Fibroblast of lung (primary cell): Measurements from ENCODE around the gene CTSK. TPM values are rescaled to one million over a fixed set of nuclear protein-coding genes. Genes with fewer than 3 reads are reported as not detected.
A peak's percentile ranks its signal among the peaks of the same experiment; 100 is the strongest.

ENCODE experiments used
- DNase-seq, 2 donors: peaks; one replicate each; pipeline versions ENCODE4 v3.0.0 to v3.0.0-alpha.2; 2010; ENCODE audit warnings: low read depth in 2 of 2
- H2AFZ ChIP-seq: 2 replicates; pipeline ENCODE4 v1.5.1; 2012; ENCODE audit warnings: low read length, control low read depth, inconsistent platforms
- H3K27ac ChIP-seq: 2 replicates; pipeline ENCODE4 v1.5.1; 2011; ENCODE audit warnings: low read length, control low read depth; ENCODE audit not compliant: insufficient read depth
- H3K27me3 ChIP-seq: 2 replicates; pipeline ENCODE4 v1.5.1; 2011; ENCODE audit warnings: mild to moderate bottlenecking, low read length; ENCODE audit not compliant: control insufficient read depth, insufficient read depth
- H3K36me3 ChIP-seq: 2 replicates; pipeline ENCODE4 v1.5.1; 2011; ENCODE audit warnings: low read length; ENCODE audit not compliant: control insufficient read depth, insufficient read depth
- H3K4me1 ChIP-seq: 2 replicates; pipeline ENCODE4 v1.5.1; 2011; ENCODE audit warnings: low read length; ENCODE audit not compliant: control insufficient read depth, insufficient read depth; ENCODE audit errors: extremely low read depth
- H3K4me2 ChIP-seq: 2 replicates; pipeline ENCODE4 v1.5.1; 2011; ENCODE audit warnings: low read length, control low read depth; ENCODE audit not compliant: insufficient read depth; ENCODE audit errors: extremely low read depth
- H3K4me3 ChIP-seq, 4 experiments: fragments of 200-600 bp in 1 of 4; sonication (generic) in 1 of 4; replicated peaks in 1 of 4; 2 replicates each; pipeline ENCODE4 v1.5.1; 2011 to 2016; ENCODE audit warnings: low read length in 4 of 4, low read depth in 3 of 4, mild to moderate bottlenecking in 3 of 4, control low read depth in 2 of 4, inconsistent platforms in 1 of 4, mixed read lengths in 1 of 4; ENCODE audit not compliant: insufficient read depth in 1 of 4; ENCODE audit errors: control extremely low read depth in 1 of 4
- H3K79me2 ChIP-seq: 2 replicates; pipeline ENCODE4 v1.5.1; 2012; ENCODE audit warnings: mild to moderate bottlenecking, low read length, inconsistent platforms; ENCODE audit not compliant: control insufficient read depth, insufficient read depth
- H3K9ac ChIP-seq: 2 replicates; pipeline ENCODE4 v1.5.1; 2011; ENCODE audit warnings: mild to moderate bottlenecking, low read length, control low read depth; ENCODE audit not compliant: insufficient read depth
- H3K9me3 ChIP-seq: 2 replicates; pipeline ENCODE4 v1.5.1; 2012; ENCODE audit warnings: low read depth, low read length; ENCODE audit not compliant: control insufficient read depth, insufficient read depth
- H4K20me1 ChIP-seq: 2 replicates; pipeline ENCODE4 v1.5.1; 2011; ENCODE audit warnings: low read length; ENCODE audit not compliant: control insufficient read depth, insufficient read depth; ENCODE audit errors: extremely low read depth
- CTCF ChIP-seq, 2 donors: IDR thresholded peaks in 1 of 2; conservative IDR thresholded peaks in 1 of 2; 1 replicate in 1 of 2; 2 replicates in 1 of 2; pipeline ENCODE4 v1.5.1; 2011 to 2012; ENCODE audit warnings: low read length in 2 of 2, control low read depth in 1 of 2, inconsistent platforms in 1 of 2, low read depth in 1 of 2, mild to moderate bottlenecking in 1 of 2
- EZH2 ChIP-seq: IDR thresholded peaks from 2 replicates; pipeline ENCODE4 v1.5.1; 2012; ENCODE audit warnings: low read length, control low read depth, mild to moderate bottlenecking; ENCODE audit errors: missing control alignments
- polyA plus RNA-seq, 2 donors: library from polyadenylated mRNA; depleted of rRNA in 1 of 2; stranded (reverse) in 1 of 2; unstranded in 1 of 2; fragments of >200 nt; gene quantifications; 2 replicates each; pipeline ENCODE4 v1.2.1, GENCODE V29; 2011 to 2012; ENCODE audit warnings: missing spikeins in 1 of 2
- total RNA-seq: library from RNA; depleted of rRNA; stranded (reverse); fragments of >200 nt; gene quantifications from 2 replicates; pipeline ENCODE4 v1.2.1, GENCODE V29; 2014

CTSK gene
- total and polyA plus RNA-seq, 2 donors (not counting 1 experiment from before 2014, with no cell fraction given): 209 to 461 TPM

GRCh38 chr1:150765296-150765976 is 42.6 kb downstream of the CTSK start, which contains the start of gene CTSS:
TSS of gene CTSS (minus strand) at chr1:150765778. CDS start at chr1:150764763, 1,015 bp downstream.
- H3K36me3 ChIP-seq: no peaks in the 10 kb centered on the region
- TF ChIP-seq EZH2: no peak
- TF ChIP-seq CTCF (conservative IDR thresholded peaks at IDR 0.05 in 1 of 2, IDR thresholded peaks at IDR 0.05 in 1 of 2; ENCODE audit: low read depth in 1 of 2, low read length in 2 of 2): no peak

GRCh38 chr1:150764617-150765101 is 43.4 kb downstream of the CTSK start:
- Histone ChIP-seq H3K9me3 (no peaks in the 10 kb centered on the region), H3K79me2 (no peaks in the 10 kb centered on the region), H3K4me2 (peak overlapping the region; percentile 94), H3K27me3 (no peaks in the 10 kb centered on the region), H3K9ac (no peak overlapping the region), H3K27ac (no peak overlapping the region), H4K20me1 (no peaks in the 10 kb centered on the region), H2AFZ (no peak overlapping the region), H3K4me3 (peak overlapping the region in 1 of 4 experiments; percentile 34), H3K4me1 (no peaks in the 10 kb centered on the region), H3K36me3 (no peaks in the 10 kb centered on the region)
- DNase-seq: peak; percentile 84 to 89
- TF ChIP-seq EZH2: no peak
- no peak for TF ChIP-seq CTCF (conservative IDR thresholded peaks at IDR 0.05 in 1 of 2, IDR thresholded peaks at IDR 0.05 in 1 of 2; ENCODE audit: low read depth in 1 of 2, low read length in 2 of 2)

More at GRCh38 chr1:150765296-150765976, 42.6 kb downstream of the CTSK start, which contains the start of gene CTSS:
- Histone ChIP-seq H3K79me2 (no peaks in the 10 kb centered on the region), H3K27me3 (no peaks in the 10 kb centered on the region), H3K27ac (peak within 1 kb of the TSS; percentile 20), H3K9ac (peak within 1 kb of the TSS; percentile 23), H2AFZ (peak within 1 kb of the TSS; percentile 82), H4K20me1 (no peaks in the 10 kb centered on the region), H3K9me3 (no peaks in the 10 kb centered on the region), H3K4me3 (peak within 1 kb of the TSS; percentile 14 to 36 (median 26)), H3K4me2 (peak within 1 kb of the TSS; percentile 94), H3K4me1 (no peaks in the 10 kb centered on the region)
- DNase-seq: peak in 1 of 2 donors; percentile 25

GRCh38 chr1:150763018-150763417 is 45.0 kb downstream of the CTSK start:
- Histone ChIP-seq H3K27ac (no peak overlapping the region), H2AFZ (no peak overlapping the region), H3K27me3 (no peaks in the 10 kb centered on the region), H3K36me3 (no peaks in the 10 kb centered on the region), H3K79me2 (no peaks in the 10 kb centered on the region), H3K9me3 (no peaks in the 10 kb centered on the region), H3K4me1 (no peaks in the 10 kb centered on the region), H3K4me2 (no peak overlapping the region), H3K9ac (no peak overlapping the region), H3K4me3 (no peak overlapping the region), H4K20me1 (no peaks in the 10 kb centered on the region)
- DNase-seq: no peak
- no peak for TF ChIP-seq EZH2
- no peak for TF ChIP-seq CTCF (conservative IDR thresholded peaks at IDR 0.05 in 1 of 2, IDR thresholded peaks at IDR 0.05 in 1 of 2; ENCODE audit: low read depth in 1 of 2, low read length in 2 of 2)
